ENCODE data around the gene HMCES.

The HMCES gene

DNA sequence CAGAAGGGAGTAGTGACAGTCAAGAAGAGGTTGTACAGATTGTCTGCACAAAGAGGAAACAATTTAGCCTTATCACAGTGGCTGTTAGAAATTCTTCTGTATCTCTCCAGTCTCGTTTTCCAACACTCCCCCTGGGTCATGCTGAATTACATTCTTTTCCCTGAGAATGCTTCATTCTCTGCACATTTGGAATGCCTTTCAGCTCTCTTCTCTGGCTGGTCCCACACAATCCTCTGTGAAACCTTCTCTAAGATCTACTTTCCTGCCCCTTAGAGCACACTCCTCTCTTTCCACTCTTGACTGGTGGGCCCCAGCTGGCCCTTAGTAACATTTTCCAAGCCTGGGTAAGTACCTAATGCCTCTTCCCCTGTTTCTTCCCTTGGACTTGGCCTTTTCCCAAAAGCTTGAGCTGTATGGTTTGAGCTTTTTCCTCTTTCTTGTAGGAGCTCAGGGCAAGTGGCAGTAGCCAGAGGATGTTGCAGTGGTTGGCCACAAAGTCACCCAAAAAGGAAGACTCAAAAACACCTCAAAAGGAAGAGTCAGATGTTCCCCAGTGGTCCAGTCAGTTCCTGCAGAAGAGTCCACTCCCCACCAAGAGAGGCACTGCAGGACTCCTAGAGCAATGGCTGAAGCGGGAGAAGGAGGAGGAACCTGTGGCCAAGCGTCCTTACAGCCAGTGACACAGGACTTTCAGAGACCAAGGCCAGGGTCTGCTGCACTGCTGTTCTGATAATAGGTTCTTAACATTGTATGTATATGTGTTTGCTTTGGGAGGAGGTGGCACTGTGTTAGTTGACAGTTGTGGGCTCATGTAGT is 25.7 kb downstream of the HMCES start:
- peak; percentile 74 for DNase-seq (ENCODE audit: low read depth)

DNA sequence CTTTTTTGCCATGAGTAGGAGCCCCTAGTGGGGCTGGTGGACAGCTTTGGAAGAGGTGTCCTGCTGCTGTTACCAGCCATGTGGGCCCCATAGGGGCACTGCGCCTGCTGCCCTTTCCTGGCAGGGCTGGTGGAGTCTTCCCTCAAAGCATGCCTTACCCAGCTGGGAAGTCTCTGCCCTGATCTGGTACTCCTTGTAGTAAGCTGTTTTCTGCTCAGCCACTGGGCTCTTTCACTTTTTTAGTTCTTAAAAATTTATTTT is 26.2 kb downstream of the HMCES start:
- DNase-seq (ENCODE audit: low read depth): no peak

GRCh38 chr3:129305592-129306091 is 27.0 kb downstream of the HMCES start:
- DNase-seq (ENCODE audit: low read depth): peak; percentile 88

DNA sequence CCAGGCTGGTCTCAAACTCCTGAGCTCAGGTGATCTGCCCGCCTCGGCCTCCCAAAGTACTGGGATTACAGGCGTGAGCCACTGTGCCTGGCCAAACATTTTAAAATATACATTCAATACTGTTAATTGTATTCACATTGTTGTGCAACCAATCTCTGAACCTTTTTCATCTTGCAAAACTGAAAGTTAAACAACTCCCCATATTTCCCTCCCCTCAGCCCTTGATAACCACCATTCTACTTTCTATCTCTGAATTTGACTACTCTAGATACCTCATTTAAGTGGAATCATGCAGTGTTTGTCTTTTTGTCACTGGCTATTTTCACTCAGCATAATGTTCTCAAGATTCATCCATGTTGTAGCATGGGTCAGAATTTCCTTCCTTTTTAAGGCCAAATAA is 30.0 kb downstream of the HMCES start:
- DNase-seq (ENCODE audit: low read depth): no peak

DNA sequence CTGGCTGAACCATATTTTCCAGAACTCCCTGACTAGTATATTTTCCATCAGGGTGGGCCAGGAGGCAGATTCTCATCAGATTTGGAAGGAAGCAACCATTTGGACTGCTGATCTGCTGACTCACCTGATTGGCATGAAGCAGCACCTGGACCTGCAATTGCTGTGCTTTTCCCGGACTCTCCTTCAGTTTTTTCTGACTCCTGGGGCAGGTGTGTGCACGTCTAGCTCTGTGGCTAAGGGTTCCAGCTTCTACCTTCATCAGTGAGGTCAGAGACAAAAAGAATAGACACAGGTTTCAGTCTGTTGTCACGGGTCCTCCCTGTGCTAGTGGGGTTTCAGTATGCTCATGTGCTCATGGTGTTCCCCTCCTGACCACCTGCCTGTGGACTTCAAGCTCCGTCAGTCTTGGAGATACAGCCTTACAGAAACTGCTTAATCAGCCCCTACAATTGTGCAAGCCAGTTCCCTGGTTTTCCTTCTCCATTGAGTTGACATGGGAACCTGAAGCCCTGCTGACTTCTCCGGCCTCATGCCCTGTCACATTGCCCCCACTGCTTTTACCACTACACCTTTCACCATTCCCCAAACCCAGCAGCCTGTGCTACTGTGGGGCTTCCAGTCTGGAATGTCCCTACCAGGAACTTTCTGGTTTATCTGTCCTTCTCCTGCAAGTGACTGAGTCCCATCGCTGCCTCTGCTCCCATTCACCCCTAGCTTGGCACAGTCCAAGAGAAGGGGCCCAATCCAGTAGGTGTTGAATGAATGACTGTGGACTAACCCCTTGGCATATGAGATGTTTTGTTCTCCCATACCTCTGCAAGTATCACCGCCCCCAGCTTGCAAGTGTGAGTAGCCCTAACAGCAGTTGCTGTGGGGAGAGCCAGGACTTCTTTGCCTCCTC is 31.7 kb downstream of the HMCES start:
- no peak for DNase-seq (ENCODE audit: low read depth)

- no peak for DNase-seq (ENCODE audit: low read depth)
Measured at GRCh38 chr3:129311054-129311902, 32.6 kb downstream of the HMCES start.

GRCh38 chr3:129312021-129312639 is 33.5 kb downstream of the HMCES start:
- no peak for DNase-seq (ENCODE audit: low read depth)

- peak; percentile 10 for DNase-seq (ENCODE audit: low read depth)
Measured at GRCh38 chr3:129312671-129313414, 34.2 kb downstream of the HMCES start.

DNA sequence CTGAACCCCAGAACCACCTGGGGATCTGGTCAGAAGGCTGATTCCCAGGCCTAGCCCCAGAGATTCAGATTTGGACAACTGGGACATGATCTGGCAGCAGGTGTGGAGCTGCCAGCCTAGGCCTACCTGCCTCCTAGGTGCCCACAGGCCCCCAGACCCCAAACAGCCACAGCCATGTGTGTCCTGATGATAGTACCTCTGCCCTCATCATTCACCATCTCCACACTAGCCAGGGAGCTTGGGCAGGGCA is 34.7 kb downstream of the HMCES start:
- DNase-seq (ENCODE audit: low read depth): no peak

GRCh38 chr3:129313665-129314385 is 35.2 kb downstream of the HMCES start:
- DNase-seq (ENCODE audit: low read depth): peak; percentile 72

DNA sequence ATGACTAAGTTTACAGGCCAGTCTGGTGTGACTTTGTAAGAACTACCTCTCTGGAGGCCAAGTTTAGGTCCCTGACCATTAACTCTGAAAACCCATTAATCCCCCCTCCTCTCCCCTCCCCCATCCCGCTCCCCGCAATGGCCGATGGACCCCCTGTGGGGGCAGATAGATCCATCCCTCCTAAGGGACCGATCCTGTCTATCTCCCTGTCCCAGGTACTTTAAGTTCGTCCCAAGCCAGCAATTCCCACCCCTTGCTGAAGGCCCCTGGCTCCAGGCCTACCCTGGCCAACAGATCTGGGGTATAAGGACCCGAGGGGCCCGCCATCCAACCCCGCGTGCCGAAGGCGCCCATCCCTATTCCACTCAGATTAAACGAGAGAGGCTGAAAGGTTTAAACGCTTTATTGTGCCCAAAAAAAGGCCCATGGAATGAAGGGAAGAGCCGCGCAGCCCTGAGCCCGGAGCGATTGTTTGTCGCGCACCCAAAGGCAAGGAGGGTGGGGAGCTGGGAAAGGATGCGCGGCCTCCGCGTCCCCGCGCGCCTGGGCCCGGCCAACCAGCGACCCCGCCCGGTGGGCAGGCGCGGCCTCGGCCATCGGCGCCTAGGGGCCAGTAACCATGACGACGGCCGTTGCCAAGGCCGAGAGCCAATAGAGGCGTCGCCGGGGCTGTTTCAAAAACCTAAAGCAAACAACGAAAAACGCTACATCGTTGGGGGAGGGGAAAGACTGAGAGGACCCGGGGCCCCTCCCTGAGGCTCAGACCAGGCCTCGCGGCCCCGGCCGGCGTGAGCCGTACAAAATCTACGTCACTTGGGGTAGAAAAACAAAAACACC is 35.9 kb downstream of the HMCES start:
- peak; percentile 92 for DNase-seq (ENCODE audit: low read depth)

- DNase-seq (ENCODE audit: low read depth): peak; percentile 29
Measured at GRCh38 chr3:129315223-129315997, 36.7 kb downstream of the HMCES start.

DNA sequence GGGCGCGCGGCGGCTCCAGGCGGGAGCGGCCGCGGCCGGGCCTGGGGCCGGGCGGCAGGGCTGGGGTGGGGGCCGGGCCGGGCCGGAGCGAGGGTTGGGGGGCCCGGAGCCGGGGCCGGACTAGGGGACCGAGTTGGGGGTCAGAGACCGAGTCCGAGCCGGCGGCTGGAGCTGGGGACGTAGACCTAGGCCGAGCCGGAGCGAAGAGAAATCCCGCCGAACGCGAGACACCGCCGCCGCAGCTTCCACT is 37.3 kb downstream of the HMCES start:
- DNase-seq (ENCODE audit: low read depth): no peak

- DNase-seq (ENCODE audit: low read depth): peak; percentile 81
Measured at GRCh38 chr3:129316248-129317013, 37.8 kb downstream of the HMCES start.

- no peak for DNase-seq (ENCODE audit: low read depth)
Measured at GRCh38 chr3:129317014-129317771, 38.5 kb downstream of the HMCES start.

GRCh38 chr3:129317848-129318247 is 39.2 kb downstream of the HMCES start:
- DNase-seq (ENCODE audit: low read depth): no peak

DNA sequence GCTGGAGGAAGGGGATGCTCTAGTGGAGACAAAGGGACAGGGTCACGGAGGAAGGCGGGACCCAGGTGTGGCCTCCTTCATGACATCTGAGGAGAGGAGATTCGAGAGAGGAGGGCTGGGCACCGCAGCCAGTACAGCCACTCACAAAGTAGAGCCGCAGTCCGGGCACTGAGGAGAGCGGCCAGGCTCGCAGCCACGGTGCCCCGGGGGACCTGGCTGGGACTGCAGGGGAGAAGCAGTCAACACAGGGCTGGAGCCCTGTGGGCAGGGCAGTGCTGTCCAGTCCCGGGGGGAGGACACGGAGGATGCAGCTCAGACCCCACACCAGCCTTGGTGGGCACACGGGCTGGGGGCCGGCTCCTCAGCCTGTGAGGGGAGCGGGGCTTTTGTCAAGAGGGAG is 40.3 kb downstream of the HMCES start:
- no peak for DNase-seq (ENCODE audit: low read depth)

- DNase-seq (ENCODE audit: low read depth): no peak
Measured at GRCh38 chr3:129320261-129320660, 41.6 kb downstream of the HMCES start.
